ENCODE data around the gene SRPX. TPM values are rescaled to one million over a fixed set of nuclear protein-coding genes. Genes with fewer than 3 reads are reported as not detected.

SRPX gene
- total and polyA plus RNA-seq, 5 donors from 2014 or later: not detected

- no peaks in the 10 kb centered on the region for H3K36me3 Mint-ChIP-seq
- H3K36me3 ChIP-seq (ENCODE audit: control insufficient read depth, insufficient read depth, low read length): no peaks in the 10 kb centered on the region
- no peak for DNase-seq
- H3K27me3 Mint-ChIP-seq: peaks cover 5% of the 10 kb centered on the region
- H3K4me1 ChIP-seq (ENCODE audit: control insufficient read depth, insufficient read depth, low read length, poor library complexity, severe bottlenecking): no peaks in the 10 kb centered on the region
- H3K27me3 ChIP-seq (ENCODE audit: control insufficient read depth, insufficient read depth, low read length): no peaks in the 10 kb centered on the region
- H3K27ac ChIP-seq (ENCODE audit: insufficient read depth, low read length, poor library complexity, severe bottlenecking): no peak overlapping the region
- ATAC-seq (ENCODE audit: low read depth in 2 of 2): no peak
- H3K4me3 ChIP-seq (ENCODE audit: low read depth, low read length): no peak overlapping the region
- no peaks in the 10 kb centered on the region for H3K4me1 Mint-ChIP-seq
- H3K9me3 Mint-ChIP-seq: no peaks in the 10 kb centered on the region
- H3K9me3 ChIP-seq (ENCODE audit: control insufficient read depth in 2 of 2, low read length in 2 of 2): no peaks in the 10 kb centered on the region
- no peak overlapping the region for H3K27ac Mint-ChIP-seq
- H3K4me3 Mint-ChIP-seq: no peak overlapping the region
Measured at GRCh38 chrX:38205039-38205438, 15.6 kb downstream of the SRPX start.

- no peak overlapping the region for H3K4me3 Mint-ChIP-seq
- H3K9me3 Mint-ChIP-seq: no peaks in the 10 kb centered on the region
- H3K27me3 ChIP-seq (ENCODE audit: control insufficient read depth, insufficient read depth, low read length): no peaks in the 10 kb centered on the region
- H3K9me3 ChIP-seq (ENCODE audit: control insufficient read depth in 2 of 2, low read length in 2 of 2): no peaks in the 10 kb centered on the region
- no peaks in the 10 kb centered on the region for H3K4me1 Mint-ChIP-seq
- ATAC-seq (ENCODE audit: low read depth in 2 of 2) (no peak), DNase-seq (peak in 1 of 3 donors; percentile 10)
- H3K4me3 ChIP-seq (ENCODE audit: low read depth, low read length): no peak overlapping the region
- H3K27ac ChIP-seq (ENCODE audit: insufficient read depth, low read length, poor library complexity, severe bottlenecking): no peak overlapping the region
- no peaks in the 10 kb centered on the region for H3K36me3 Mint-ChIP-seq
- peaks cover 15% of the 10 kb centered on the region for H3K27me3 Mint-ChIP-seq
- H3K36me3 ChIP-seq (ENCODE audit: control insufficient read depth, insufficient read depth, low read length): no peaks in the 10 kb centered on the region
- H3K27ac Mint-ChIP-seq: no peak overlapping the region
- no peaks in the 10 kb centered on the region for H3K4me1 ChIP-seq (ENCODE audit: control insufficient read depth, insufficient read depth, low read length, poor library complexity, severe bottlenecking)
Measured at GRCh38 chrX:38192007-38192810, 28.5 kb downstream of the SRPX start.

- no peak for DNase-seq
- H3K27ac Mint-ChIP-seq: no peak overlapping the region
- no peak for ATAC-seq (ENCODE audit: low read depth in 2 of 2)
- no peaks in the 10 kb centered on the region for H3K9me3 Mint-ChIP-seq
- H3K4me3 Mint-ChIP-seq: no peak overlapping the region
- H3K4me1 Mint-ChIP-seq: no peaks in the 10 kb centered on the region
- Histone ChIP-seq H3K4me1 (ENCODE audit: control insufficient read depth, insufficient read depth, low read length, poor library complexity, severe bottlenecking) (no peaks in the 10 kb centered on the region), H3K9me3 (ENCODE audit: control insufficient read depth in 2 of 2, low read length in 2 of 2) (no peaks in the 10 kb centered on the region), H3K36me3 (ENCODE audit: control insufficient read depth, insufficient read depth, low read length) (no peaks in the 10 kb centered on the region), H3K27ac (ENCODE audit: insufficient read depth, low read length, poor library complexity, severe bottlenecking) (no peak overlapping the region), H3K27me3 (ENCODE audit: control insufficient read depth, insufficient read depth, low read length) (no peaks in the 10 kb centered on the region), H3K4me3 (ENCODE audit: low read depth, low read length) (no peak overlapping the region)
- H3K27me3 Mint-ChIP-seq: peaks cover 18% of the 10 kb centered on the region
- peaks cover 4% of the 10 kb centered on the region for H3K36me3 Mint-ChIP-seq
Measured at GRCh38 chrX:38189431-38190250, 31.0 kb downstream of the SRPX start.

- peaks cover 4% of the 10 kb centered on the region for H3K36me3 Mint-ChIP-seq
- no peaks in the 10 kb centered on the region for H3K9me3 ChIP-seq (ENCODE audit: control insufficient read depth in 2 of 2, low read length in 2 of 2)
- no peak for ATAC-seq (ENCODE audit: low read depth in 2 of 2)
Measured at GRCh38 chrX:38183596-38183995, 37.1 kb downstream of the SRPX start.

GRCh38 chrX:38181357-38181756 lies 39.3 kb downstream of the SRPX start:
- no peak overlapping the region for H3K27ac Mint-ChIP-seq
- DNase-seq: no peak
- H3K4me1 Mint-ChIP-seq: no peaks in the 10 kb centered on the region
- no peaks in the 10 kb centered on the region for H3K4me1 ChIP-seq (ENCODE audit: control insufficient read depth, insufficient read depth, low read length, poor library complexity, severe bottlenecking)
- H3K9me3 Mint-ChIP-seq: no peaks in the 10 kb centered on the region
- no peaks in the 10 kb centered on the region for H3K9me3 ChIP-seq (ENCODE audit: control insufficient read depth in 2 of 2, low read length in 2 of 2)
- no peak for ATAC-seq (ENCODE audit: low read depth in 2 of 2)
- H3K4me3 Mint-ChIP-seq: no peak overlapping the region
- H3K4me3 ChIP-seq (ENCODE audit: low read depth, low read length): no peak overlapping the region
- H3K36me3 ChIP-seq (ENCODE audit: control insufficient read depth, insufficient read depth, low read length): no peaks in the 10 kb centered on the region
- H3K27ac ChIP-seq (ENCODE audit: insufficient read depth, low read length, poor library complexity, severe bottlenecking): no peak overlapping the region
- no peaks in the 10 kb centered on the region for H3K27me3 Mint-ChIP-seq
- H3K36me3 Mint-ChIP-seq: peaks cover 4% of the 10 kb centered on the region
- H3K27me3 ChIP-seq (ENCODE audit: control insufficient read depth, insufficient read depth, low read length): no peaks in the 10 kb centered on the region

More at GRCh38 chrX:38183596-38183995, 37.1 kb downstream of the SRPX start:
- H3K36me3 ChIP-seq (ENCODE audit: control insufficient read depth, insufficient read depth, low read length): no peaks in the 10 kb centered on the region
- no peaks in the 10 kb centered on the region for H3K4me1 Mint-ChIP-seq
- DNase-seq: no peak
- no peak overlapping the region for H3K27ac ChIP-seq (ENCODE audit: insufficient read depth, low read length, poor library complexity, severe bottlenecking)
- H3K27ac Mint-ChIP-seq: no peak overlapping the region
- peaks cover 11% of the 10 kb centered on the region for H3K27me3 Mint-ChIP-seq
- no peaks in the 10 kb centered on the region for H3K27me3 ChIP-seq (ENCODE audit: control insufficient read depth, insufficient read depth, low read length)
- no peak overlapping the region for H3K4me3 ChIP-seq (ENCODE audit: low read depth, low read length)
- no peaks in the 10 kb centered on the region for H3K4me1 ChIP-seq (ENCODE audit: control insufficient read depth, insufficient read depth, low read length, poor library complexity, severe bottlenecking)
- H3K4me3 Mint-ChIP-seq: no peak overlapping the region
- no peaks in the 10 kb centered on the region for H3K9me3 Mint-ChIP-seq

- DNase-seq: no peak
- H3K4me3 Mint-ChIP-seq: no peak overlapping the region
- H3K4me1 Mint-ChIP-seq: no peaks in the 10 kb centered on the region
- H3K9me3 Mint-ChIP-seq: no peaks in the 10 kb centered on the region
- no peak overlapping the region for H3K27ac Mint-ChIP-seq
- Histone ChIP-seq H3K4me1 (ENCODE audit: control insufficient read depth, insufficient read depth, low read length, poor library complexity, severe bottlenecking) (no peaks in the 10 kb centered on the region), H3K27me3 (ENCODE audit: control insufficient read depth, insufficient read depth, low read length) (no peaks in the 10 kb centered on the region), H3K36me3 (ENCODE audit: control insufficient read depth, insufficient read depth, low read length) (no peaks in the 10 kb centered on the region), H3K27ac (ENCODE audit: insufficient read depth, low read length, poor library complexity, severe bottlenecking) (no peak overlapping the region), H3K4me3 (ENCODE audit: low read depth, low read length) (no peak overlapping the region), H3K9me3 (ENCODE audit: control insufficient read depth in 2 of 2, low read length in 2 of 2) (no peaks in the 10 kb centered on the region)
- no peaks in the 10 kb centered on the region for H3K36me3 Mint-ChIP-seq
- H3K27me3 Mint-ChIP-seq: no peaks in the 10 kb centered on the region
- ATAC-seq (ENCODE audit: low read depth in 2 of 2): no peak
Measured at GRCh38 chrX:38178396-38178795, 42.3 kb downstream of the SRPX start.

GRCh38 chrX:38175139-38175538 lies 45.5 kb downstream of the SRPX start:
- Histone ChIP-seq H3K27me3 (ENCODE audit: control insufficient read depth, insufficient read depth, low read length) (no peaks in the 10 kb centered on the region), H3K27ac (ENCODE audit: insufficient read depth, low read length, poor library complexity, severe bottlenecking) (no peak overlapping the region), H3K4me3 (ENCODE audit: low read depth, low read length) (no peak overlapping the region), H3K4me1 (ENCODE audit: control insufficient read depth, insufficient read depth, low read length, poor library complexity, severe bottlenecking) (no peaks in the 10 kb centered on the region), H3K9me3 (ENCODE audit: control insufficient read depth in 2 of 2, low read length in 2 of 2) (no peaks in the 10 kb centered on the region), H3K36me3 (ENCODE audit: control insufficient read depth, insufficient read depth, low read length) (no peaks in the 10 kb centered on the region)
- H3K4me1 Mint-ChIP-seq: no peaks in the 10 kb centered on the region
- H3K27ac Mint-ChIP-seq: no peak overlapping the region
- DNase-seq (no peak), ATAC-seq (ENCODE audit: low read depth in 2 of 2) (no peak)
- no peaks in the 10 kb centered on the region for H3K36me3 Mint-ChIP-seq
- no peaks in the 10 kb centered on the region for H3K9me3 Mint-ChIP-seq
- no peak overlapping the region for H3K4me3 Mint-ChIP-seq
- no peaks in the 10 kb centered on the region for H3K27me3 Mint-ChIP-seq

Data from CD4-positive, CD25-positive, alpha-beta regulatory T cell (primary cell).